K562 (cell line): ENCODE data around the gene ZNF346. TPM values are rescaled to one million over a fixed set of nuclear protein-coding genes. Genes with fewer than 3 reads are reported as not detected.

Experiments
- C11orf30 ChIP-seq: fragments of 450-650 bp; IDR thresholded peaks from 2 replicates; pipeline ENCODE4 v1.6.1; 2016; ENCODE audit warnings: low read depth, mild to moderate bottlenecking
- CBFA2T3 ChIP-seq: fragments of 450-650 bp; IDR thresholded peaks from 2 replicates; pipeline ENCODE4 v1.6.1; 2017
- CBFB ChIP-seq: sonication (generic); formaldehyde crosslinking; IDR thresholded peaks from 2 replicates; pipeline ENCODE4 v1.4.0; 2020; ENCODE audit warnings: mild to moderate bottlenecking, missing genetic modification reagents
- CBX5 ChIP-seq: IDR thresholded peaks from 2 replicates; pipeline ENCODE4 v1.6.1; 2014; ENCODE audit warnings: low read depth, borderline replicate concordance
- ESRRB ChIP-seq: fragments of 250-450 bp; sonication (Bioruptor Pico); IDR thresholded peaks from 2 replicates; pipeline ENCODE4 v1.5.0; 2020; ENCODE audit warnings: mild to moderate bottlenecking, moderate library complexity, borderline replicate concordance
- FUS ChIP-seq: fragments of 200-400 bp; formaldehyde crosslinking; optimal IDR thresholded peaks from 2 replicates; pipeline ENCODE3; 2017; ENCODE audit warnings: low read depth, low read length
- HIVEP1 ChIP-seq: fragments of 250-450 bp; sonication (Bioruptor Pico); IDR thresholded peaks from 2 replicates; pipeline ENCODE4 v1.4.0; 2020; ENCODE audit warnings: mild to moderate bottlenecking
- SMARCA5 ChIP-seq: fragments of 450-650 bp; IDR thresholded peaks from 2 replicates; pipeline ENCODE4 v1.6.1; 2016
- SMC3 ChIP-seq: conservative IDR thresholded peaks from 2 replicates; pipeline ENCODE4 v1.6.1; 2011; ENCODE audit warnings: low read depth, low read length, improper control_type of control experiment; ENCODE audit not compliant: insufficient read depth
- TOE1 ChIP-seq, 2 experiments: fragments of 450-650 bp in 1 of 2; sonication (generic) in 1 of 2; formaldehyde crosslinking in 1 of 2; IDR thresholded peaks; 2 replicates each; pipeline versions ENCODE4 v1.7.1 to v1.8.0; 2016 to 2022; ENCODE audit warnings: borderline replicate concordance in 2 of 2, mild to moderate bottlenecking in 2 of 2, antibody characterized with exemption in 1 of 2, inconsistent platforms in 1 of 2, low read depth in 1 of 2, missing genetic modification reagents in 1 of 2, moderate library complexity in 1 of 2
- U2AF2 ChIP-seq: fragments of 200-400 bp; formaldehyde crosslinking; optimal IDR thresholded peaks from 2 replicates; pipeline ENCODE3; 2017; ENCODE audit warnings: low read depth, mild to moderate bottlenecking, low read length
- ZFP36 ChIP-seq: fragments of 150-350 bp; IDR thresholded peaks from 2 replicates; pipeline ENCODE4 v1.6.1; 2018; ENCODE audit warnings: low read length, low read depth; ENCODE audit not compliant: partially characterized antibody
- ZKSCAN8 ChIP-seq: fragments of 200-800 bp; sonication (Bioruptor generic); IDR thresholded peaks from 2 replicates; pipeline ENCODE4 v1.6.1; 2016; ENCODE audit warnings: missing genetic modification characterization, missing compliant biosample characterization
- ZNF165 ChIP-seq: fragments of 250-450 bp; sonication (Bioruptor Pico); IDR thresholded peaks from 2 replicates; pipeline ENCODE4 v1.4.0; 2020; ENCODE audit warnings: borderline replicate concordance
- ZNF197 ChIP-seq: fragments of 200-800 bp; sonication (Bioruptor generic); IDR thresholded peaks from 2 replicates; pipeline ENCODE4 v1.6.1; 2016; ENCODE audit warnings: low read depth, missing genetic modification characterization, missing compliant biosample characterization
- polyA plus RNA-seq, 8 experiments: library from polyadenylated mRNA; depleted of rRNA in 4 of 8; stranded (reverse) in 5 of 8; unstranded in 3 of 8; fragments of >200 nt; fragmentation: Nextera tagmentation in 2 of 8; fragmentation: Illumina TruSeq in 1 of 8; extraction: Ambion mirVana in 2 of 8; extraction: Trizol in 1 of 8; gene quantifications; 2 replicates each; pipeline versions ENCODE4 v1.2.1 to v1.2.3, GENCODE V29; 2011 to 2014; ENCODE audit warnings: inconsistent platforms in 1 of 8, missing spikeins in 1 of 8
- total RNA-seq, 7 experiments: library from RNA; depleted of rRNA in 6 of 7; stranded (reverse); fragments of >200 nt in 6 of 7; fragmentation: Illumina TruSeq in 2 of 7; extraction: Trizol in 2 of 7; gene quantifications; 2 replicates each; pipeline versions ENCODE4 v1.2.1 to v1.2.3, GENCODE V29; 2011 to 2021; ENCODE audit warnings: low replicate concordance in 1 of 7
- TF ChIP-seq, protein P1 (sequence below): fragments of 250-450 bp; sonication (Bioruptor Pico); IDR thresholded peaks from 2 replicates; pipeline ENCODE4 v1.5.0; 2021; ENCODE audit warnings: mild to moderate bottlenecking, borderline replicate concordance
- TF ChIP-seq, protein P2 (sequence below): fragments of 450-650 bp; formaldehyde crosslinking; IDR thresholded peaks from 2 replicates; pipeline ENCODE4 v1.4.0; 2020; ENCODE audit warnings: mild to moderate bottlenecking, moderate library complexity
- TF ChIP-seq, protein P3 (sequence below), 2 experiments: IDR thresholded peaks in 1 of 2; conservative IDR thresholded peaks in 1 of 2; 2 replicates each; pipeline ENCODE4 v1.6.1; 2016; ENCODE audit warnings: low read depth in 2 of 2, mild to moderate bottlenecking in 1 of 2, missing compliant biosample characterization in 1 of 2, missing genetic modification characterization in 1 of 2, moderate library complexity in 1 of 2
- TF ChIP-seq, protein P4 (sequence below): sonication (generic); formaldehyde crosslinking; IDR thresholded peaks from 2 replicates; pipeline ENCODE4 v1.8.1; 2023; ENCODE audit warnings: mild to moderate bottlenecking, missing genetic modification reagents

Gene ZNF346
- total and polyA plus RNA-seq, 9 of the 15 experiments (the other 6 are each of a cell fraction or from before 2014, with no cell fraction given) = 5.0 to 25.1 (median 20.1) TPM

DNA sequence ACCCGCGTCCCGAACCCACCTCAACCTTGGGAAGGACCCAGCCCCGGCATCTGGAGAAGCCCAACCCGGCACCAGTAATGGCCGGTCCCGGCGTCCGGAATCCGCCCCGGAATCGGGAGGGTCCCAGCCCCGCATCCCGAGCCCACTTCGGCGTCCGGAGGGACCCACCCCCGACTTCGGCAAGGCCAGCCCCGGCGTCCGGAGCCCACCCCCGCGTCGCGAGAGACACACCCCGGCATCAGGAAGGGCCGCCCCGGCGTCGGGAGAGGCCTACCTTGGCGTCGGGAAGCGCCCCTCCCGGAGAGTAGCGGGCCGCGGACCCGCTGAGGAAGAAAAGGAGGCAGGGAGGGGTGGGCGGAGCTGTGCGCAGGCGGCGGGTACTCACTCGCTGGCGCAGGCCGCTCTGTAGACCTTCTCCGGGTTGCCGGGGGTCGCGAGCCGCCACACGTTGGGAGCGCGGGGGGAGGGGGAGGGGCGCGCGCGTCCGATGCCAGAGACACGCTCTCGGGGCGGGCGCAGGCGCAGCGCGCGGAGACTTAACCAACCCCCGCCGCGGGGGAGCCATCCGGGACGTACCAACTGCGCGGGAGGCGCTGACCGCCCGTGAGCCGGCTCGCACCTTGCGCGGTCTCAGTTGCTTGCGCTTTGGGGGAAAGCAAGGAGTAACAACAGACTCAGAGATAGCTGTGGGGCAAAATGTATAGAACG is 16.1 kb upstream of the ZNF346 start, which contains the start of gene UIMC1 (continued):
- TF ChIP-seq, protein P1, sequence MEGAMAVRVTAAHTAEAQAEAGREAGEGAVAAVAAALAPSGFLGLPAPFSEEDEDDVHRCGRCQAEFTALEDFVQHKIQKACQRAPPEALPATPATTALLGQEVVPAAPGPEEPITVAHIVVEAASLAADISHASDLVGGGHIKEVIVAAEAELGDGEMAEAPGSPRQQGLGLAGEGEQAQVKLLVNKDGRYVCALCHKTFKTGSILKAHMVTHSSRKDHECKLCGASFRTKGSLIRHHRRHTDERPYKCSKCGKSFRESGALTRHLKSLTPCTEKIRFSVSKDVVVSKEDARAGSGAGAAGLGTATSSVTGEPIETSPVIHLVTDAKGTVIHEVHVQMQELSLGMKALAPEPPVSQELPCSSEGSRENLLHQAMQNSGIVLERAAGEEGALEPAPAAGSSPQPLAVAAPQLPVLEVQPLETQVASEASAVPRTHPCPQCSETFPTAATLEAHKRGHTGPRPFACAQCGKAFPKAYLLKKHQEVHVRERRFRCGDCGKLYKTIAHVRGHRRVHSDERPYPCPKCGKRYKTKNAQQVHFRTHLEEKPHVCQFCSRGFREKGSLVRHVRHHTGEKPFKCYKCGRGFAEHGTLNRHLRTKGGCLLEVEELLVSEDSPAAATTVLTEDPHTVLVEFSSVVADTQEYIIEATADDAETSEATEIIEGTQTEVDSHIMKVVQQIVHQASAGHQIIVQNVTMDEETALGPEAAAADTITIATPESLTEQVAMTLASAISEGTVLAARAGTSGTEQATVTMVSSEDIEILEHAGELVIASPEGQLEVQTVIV (CRISPR knock-in tag) = no peak
- TF ChIP-seq ZNF165 (CRISPR knock-in tag) (no peak), ZNF197 (CRISPR knock-in tag) (no peak), SMARCA5 (no peak), HIVEP1 (CRISPR knock-in tag) (no peak), U2AF2 (no peak), ZFP36 (no peak), TOE1 (IDR thresholded peaks at IDR 0.05; ENCODE audit: borderline replicate concordance) (peak; percentile 79; the same call in 1 of the 2 replicates), TOE1 (CRISPR knock-in tag; IDR thresholded peaks at IDR 0.05; ENCODE audit: borderline replicate concordance, low read depth) (0 out of 2 replicates have a peak, but pooled peaks have one; percentile 5), ZKSCAN8 (CRISPR knock-in tag) (no peak), FUS (no peak), ESRRB (CRISPR knock-in tag) (no peak), SMC3 (no peak), CBFB (no peak), CBX5 (no peak), CBFA2T3 (no peak), C11orf30 (no peak)
- TF ChIP-seq, protein P2, sequence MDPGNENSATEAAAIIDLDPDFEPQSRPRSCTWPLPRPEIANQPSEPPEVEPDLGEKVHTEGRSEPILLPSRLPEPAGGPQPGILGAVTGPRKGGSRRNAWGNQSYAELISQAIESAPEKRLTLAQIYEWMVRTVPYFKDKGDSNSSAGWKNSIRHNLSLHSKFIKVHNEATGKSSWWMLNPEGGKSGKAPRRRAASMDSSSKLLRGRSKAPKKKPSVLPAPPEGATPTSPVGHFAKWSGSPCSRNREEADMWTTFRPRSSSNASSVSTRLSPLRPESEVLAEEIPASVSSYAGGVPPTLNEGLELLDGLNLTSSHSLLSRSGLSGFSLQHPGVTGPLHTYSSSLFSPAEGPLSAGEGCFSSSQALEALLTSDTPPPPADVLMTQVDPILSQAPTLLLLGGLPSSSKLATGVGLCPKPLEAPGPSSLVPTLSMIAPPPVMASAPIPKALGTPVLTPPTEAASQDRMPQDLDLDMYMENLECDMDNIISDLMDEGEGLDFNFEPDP (CRISPR knock-in tag) = no peak
- TF ChIP-seq, protein P3, sequence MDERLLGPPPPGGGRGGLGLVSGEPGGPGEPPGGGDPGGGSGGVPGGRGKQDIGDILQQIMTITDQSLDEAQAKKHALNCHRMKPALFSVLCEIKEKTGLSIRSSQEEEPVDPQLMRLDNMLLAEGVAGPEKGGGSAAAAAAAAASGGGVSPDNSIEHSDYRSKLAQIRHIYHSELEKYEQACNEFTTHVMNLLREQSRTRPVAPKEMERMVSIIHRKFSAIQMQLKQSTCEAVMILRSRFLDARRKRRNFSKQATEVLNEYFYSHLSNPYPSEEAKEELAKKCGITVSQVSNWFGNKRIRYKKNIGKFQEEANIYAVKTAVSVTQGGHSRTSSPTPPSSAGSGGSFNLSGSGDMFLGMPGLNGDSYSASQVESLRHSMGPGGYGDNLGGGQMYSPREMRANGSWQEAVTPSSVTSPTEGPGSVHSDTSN (CRISPR knock-in tag; IDR thresholded peaks at IDR 0.05; ENCODE audit: low read depth) = no peak
- TF ChIP-seq, protein P3 (tag; conservative IDR thresholded peaks at IDR 0.05; ENCODE audit: low read depth) = no peak
- TF ChIP-seq, protein P4, sequence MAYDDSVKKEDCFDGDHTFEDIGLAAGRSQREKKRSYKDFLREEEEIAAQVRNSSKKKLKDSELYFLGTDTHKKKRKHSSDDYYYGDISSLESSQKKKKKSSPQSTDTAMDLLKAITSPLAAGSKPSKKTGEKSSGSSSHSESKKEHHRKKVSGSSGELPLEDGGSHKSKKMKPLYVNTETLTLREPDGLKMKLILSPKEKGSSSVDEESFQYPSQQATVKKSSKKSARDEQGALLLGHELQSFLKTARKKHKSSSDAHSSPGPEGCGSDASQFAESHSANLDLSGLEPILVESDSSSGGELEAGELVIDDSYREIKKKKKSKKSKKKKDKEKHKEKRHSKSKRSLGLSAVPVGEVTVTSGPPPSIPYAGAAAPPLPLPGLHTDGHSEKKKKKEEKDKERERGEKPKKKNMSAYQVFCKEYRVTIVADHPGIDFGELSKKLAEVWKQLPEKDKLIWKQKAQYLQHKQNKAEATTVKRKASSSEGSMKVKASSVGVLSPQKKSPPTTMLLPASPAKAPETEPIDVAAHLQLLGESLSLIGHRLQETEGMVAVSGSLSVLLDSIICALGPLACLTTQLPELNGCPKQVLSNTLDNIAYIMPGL (CRISPR knock-in tag) = peak; percentile 68; the same call in 1 of the 2 replicates
